ENCODE results near the gene TMEM63A.
"Not testable (repeated sequence)": the region's sequence is repeated elsewhere in the genome, so short reads cannot be mapped to it uniquely, and the experiment has no call there.

The TMEM63A gene

GRCh38 chr1:225908013-225908640 lies 25.9 kb upstream of the TMEM63A start:
- DNase-seq = no peak

GRCh38 chr1:225907341-225907740 lies 25.2 kb upstream of the TMEM63A start:
- DNase-seq = no peak

GRCh38 chr1:225906467-225906866 lies 24.3 kb upstream of the TMEM63A start:
- no peak for DNase-seq

- DNase-seq = no peak
Measured at GRCh38 chr1:225903623-225904022, 21.4 kb upstream of the TMEM63A start.

DNA sequence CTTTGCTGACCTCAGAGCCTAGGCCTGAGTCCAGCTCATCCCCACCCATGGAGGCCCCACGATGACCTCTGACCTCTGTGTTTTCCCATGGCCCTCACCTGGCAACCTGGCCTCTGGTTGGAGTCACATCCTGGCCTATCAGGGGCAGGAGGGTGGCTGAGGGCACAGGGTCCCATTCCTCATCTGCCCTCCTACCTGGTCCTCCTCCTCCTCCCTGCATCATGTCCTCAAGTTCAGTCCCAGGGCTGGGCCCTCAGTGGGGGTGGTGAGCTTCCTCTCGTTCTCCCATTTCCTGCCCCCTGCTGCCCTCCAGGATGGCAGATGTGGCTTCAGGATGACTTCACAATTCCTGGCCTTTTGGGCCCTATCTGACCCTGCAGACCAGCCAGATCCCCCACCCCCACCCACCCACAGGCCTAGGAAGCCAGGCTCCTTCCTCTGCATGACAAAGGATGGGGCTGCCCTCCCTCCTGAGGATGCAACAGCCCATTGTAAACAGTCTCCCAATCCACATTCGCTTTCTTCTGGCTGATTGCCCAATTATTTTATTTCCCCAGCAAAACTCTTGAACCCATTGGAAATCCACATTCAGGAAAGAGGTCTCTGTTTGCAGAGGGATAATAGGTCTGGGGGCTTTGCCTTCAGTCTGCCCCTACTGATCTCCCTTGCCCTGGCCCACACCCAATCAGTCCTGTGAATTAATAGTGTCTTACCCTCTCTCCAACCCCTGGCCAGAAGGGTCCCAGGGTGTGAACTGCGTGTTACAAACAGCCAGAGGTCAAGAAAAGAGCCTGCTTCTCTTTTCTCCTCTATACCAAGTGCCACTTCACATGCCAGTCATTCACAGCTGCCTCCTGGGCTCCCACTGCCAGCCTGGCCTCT lies 17.1 kb upstream of the TMEM63A start:
- DNase-seq = no peak

GRCh38 chr1:225897595-225898514 lies 15.7 kb upstream of the TMEM63A start:
- no peak for DNase-seq

DNA sequence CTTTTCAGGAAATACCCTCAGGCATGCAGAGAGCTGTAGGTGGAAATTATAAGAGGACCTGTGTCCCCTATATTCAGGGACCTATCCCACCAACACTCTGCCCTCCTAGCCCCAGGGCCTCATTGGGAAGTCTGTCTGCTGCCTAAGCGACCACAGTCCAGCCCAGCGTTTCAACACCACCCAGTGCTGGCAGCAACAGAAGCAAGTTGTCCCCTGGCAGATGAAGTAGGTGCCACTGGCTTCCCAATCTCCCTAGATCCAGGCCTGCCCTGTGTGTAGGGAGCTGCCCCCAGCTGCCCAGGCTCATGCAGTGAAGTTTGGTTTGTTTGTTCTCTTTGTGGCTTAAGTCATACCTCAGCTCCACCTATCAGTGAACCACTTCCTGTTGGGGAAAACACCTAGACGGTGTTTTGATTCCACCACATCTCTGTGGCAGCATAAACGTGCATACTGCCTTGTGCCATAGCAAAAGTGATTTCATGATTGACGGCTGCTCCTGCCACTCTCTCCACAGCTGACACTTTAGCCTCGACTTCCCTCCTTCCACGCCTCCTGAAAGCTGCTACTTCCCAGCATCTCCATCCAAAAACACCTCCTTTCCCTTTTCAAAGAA lies 14.9 kb upstream of the TMEM63A start:
- DNase-seq = no peak

DNA sequence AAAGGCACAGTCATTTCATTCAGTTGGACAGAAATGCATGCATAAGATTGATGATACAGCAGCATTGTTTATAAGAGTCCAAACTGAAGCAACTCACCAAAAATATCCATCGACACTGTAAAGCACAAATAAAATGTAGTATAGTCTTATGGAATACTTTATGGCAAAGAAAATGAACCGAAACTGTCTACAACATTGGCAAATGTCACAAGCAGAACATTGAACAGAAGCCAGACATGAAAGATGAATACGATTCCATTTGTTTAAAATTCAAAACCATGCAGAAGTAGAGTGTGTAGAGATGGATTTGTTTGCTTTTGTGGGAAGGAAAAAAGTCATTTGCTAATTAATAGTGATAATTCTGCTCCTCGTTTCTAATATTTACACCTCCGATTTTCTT lies 14.3 kb upstream of the TMEM63A start:
- DNase-seq = no peak

- DNase-seq = no peak
Measured at GRCh38 chr1:225892307-225892706, 10.1 kb upstream of the TMEM63A start.

GRCh38 chr1:225891229-225891972 lies 9.2 kb upstream of the TMEM63A start:
- DNase-seq = no peak

DNA sequence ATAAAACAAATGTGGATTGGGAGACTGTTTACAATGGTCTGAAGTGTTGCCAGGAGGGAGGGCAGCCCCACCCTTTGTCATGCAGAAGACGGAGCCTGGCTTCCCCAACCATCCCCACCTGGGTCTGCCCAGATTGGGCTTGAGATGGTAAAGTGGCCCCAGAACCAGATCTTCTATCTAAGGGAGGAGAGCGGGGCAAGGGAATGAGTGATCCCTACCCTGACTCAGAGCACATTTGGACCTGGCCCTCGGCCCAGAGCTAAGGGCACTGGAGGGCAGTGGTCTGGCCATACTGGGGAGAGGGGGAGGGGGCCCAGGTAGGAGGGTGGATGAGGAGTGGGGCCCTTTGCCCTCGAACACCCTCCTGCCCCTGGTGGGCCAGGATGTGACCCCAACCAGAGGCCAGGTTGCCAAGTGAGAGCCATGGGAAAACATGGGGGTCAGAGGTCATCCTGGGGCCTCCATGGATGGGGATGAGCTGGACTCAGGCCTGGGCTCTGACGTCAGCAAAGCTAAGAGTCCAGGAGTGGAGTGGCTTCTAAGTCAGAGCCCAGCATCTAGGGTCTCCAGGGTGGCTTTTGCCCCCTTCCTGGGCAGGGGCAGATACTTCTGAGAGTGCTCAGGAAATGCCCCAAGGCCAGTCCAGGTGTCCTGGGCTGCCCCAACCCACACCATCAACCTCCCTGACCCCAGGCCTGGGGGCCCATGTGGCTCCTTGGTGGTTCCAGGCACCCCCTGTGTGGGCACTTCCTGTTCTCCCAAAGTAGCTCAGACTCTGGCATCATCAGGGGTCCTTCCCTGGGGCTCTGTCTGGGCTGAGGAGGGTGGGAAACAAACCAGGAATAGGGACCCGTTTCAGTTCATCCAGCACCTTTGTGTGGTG lies 8.4 kb upstream of the TMEM63A start:
- no peak for DNase-seq

DNA sequence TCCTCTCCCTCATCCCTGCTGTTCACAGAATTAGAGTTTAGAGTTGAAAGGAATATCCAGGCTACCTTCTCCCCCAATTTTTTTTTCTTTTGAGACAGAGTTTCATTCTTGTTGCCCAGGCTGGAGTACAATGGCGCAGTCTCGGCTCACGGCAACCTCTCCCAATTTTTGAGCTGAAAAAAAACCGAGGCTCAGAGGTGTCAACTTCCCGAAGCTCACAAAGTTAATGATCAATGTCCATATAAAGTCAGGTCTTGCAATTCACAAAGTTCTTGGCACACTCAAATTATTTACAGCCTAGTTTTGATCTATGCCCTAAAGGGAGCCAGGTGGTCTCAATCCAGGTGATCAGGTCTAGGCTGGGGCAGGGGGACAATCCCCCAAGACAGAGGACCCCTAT lies 7.6 kb upstream of the TMEM63A start:
- DNase-seq = no peak

GRCh38 chr1:225888898-225889601 lies 6.9 kb upstream of the TMEM63A start, which contains the start of gene LEFTY1:
LEFTY1 (minus strand) TSS chr1:225889146; CDS start chr1:225889066, 80 bp downstream.
- no peak for DNase-seq

- DNase-seq = no peak
Measured at GRCh38 chr1:225888289-225888897, 6.2 kb upstream of the TMEM63A start.

GRCh38 chr1:225887554-225888288 lies 5.5 kb upstream of the TMEM63A start:
- not testable (repeated sequence) for DNase-seq

GRCh38 chr1:225887030-225887314 lies 4.8 kb upstream of the TMEM63A start:
- DNase-seq = no peak

DNA sequence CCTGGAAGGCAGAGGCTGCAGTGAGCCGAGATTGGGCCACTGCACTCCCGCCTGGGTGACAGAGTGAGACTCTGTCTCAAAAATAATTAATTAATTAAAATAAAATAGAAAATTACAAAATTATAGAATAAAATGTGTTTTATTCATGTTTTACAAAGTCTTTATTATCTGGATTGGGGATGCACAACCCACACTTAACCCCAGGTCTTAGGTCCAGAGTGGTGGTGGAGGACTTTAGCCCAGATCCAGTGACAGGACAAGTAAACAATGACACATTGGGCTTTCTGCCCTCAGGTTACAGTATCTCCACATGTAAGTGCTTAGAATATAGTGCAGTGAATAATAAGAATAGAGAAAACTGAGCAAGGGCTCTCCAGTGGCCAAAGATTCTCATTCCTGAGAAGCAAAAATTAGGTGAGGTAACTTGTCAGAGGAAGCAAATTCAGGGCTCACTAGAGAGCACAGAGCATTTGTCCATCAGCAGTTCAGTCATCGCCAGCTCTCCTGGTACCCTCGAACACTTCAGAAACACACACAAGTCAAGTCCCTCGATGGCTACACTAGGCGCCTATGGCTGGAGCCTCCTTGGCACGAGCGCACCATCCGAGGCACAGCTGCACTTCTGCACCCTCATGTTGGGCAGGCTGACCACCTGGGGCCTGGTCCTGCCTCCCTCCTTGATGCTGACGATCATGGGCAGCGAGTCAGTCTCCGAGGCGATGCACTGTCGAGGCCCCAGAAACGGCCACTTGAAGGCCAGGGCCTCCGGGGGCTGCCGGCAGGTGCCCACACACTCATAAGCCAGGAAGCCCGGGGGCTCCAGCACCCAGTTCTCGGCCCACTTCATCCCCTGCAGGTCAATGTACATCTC lies 4.2 kb upstream of the TMEM63A start:
- no peak for DNase-seq

- no peak for DNase-seq
Measured at GRCh38 chr1:225885336-225885735, 3.2 kb upstream of the TMEM63A start.

Measured in DMS 273 treated with DMSO at 0.1 percent for 48 hours (cell line).